ENCODE measurements around the gene TMEM178A. TPM values are rescaled to one million over a fixed set of nuclear protein-coding genes. Genes with fewer than 3 reads are reported as not detected.

TMEM178A gene
- total and polyA plus RNA-seq, 2 of the 8 experiments (the other 6 are each of a cell fraction or from before 2014, with no cell fraction given) = 11.2 to 14.9 TPM

DNA sequence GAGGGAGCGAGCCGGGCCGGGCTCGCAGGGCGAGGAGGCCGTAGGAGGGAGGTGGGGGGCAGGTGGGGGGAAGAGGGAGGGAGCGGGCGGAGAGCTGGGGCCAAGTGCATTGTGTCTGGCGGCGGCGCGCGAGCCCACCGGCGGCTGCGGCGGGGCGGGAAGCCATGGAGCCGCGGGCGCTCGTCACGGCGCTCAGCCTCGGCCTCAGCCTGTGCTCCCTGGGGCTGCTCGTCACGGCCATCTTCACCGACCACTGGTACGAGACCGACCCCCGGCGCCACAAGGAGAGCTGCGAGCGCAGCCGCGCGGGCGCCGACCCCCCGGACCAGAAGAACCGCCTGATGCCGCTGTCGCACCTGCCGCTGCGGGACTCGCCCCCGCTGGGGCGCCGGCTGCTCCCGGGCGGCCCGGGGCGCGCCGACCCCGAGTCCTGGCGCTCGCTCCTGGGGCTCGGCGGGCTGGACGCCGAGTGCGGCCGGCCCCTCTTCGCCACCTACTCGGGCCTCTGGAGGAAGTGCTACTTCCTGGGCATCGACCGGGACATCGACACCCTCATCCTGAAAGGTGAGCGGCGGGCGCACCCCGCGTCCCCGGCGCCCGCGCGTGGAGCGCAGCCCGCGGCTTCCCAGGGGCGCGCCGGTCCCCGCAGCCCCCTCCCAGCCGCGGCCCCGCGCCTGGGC, at the start of gene TMEM178A (continued):
- no peak for TF ChIP-seq BRCA1 (IDR thresholded peaks at IDR 0.05; ENCODE audit: low read depth, low read length)

Data from H1 (cell line).